ENCODE results near the gene RPL13A. TPM values are rescaled to one million over a fixed set of nuclear protein-coding genes. Genes with fewer than 3 reads are reported as not detected.

The RPL13A gene
- total and polyA plus RNA-seq, 12 donors: 1,171 to 2,740 (median 1,355) TPM

- no peaks in the 10 kb centered on the region for H3K27me3 ChIP-seq
- DNase-seq (no peak), ATAC-seq (no peak)
- TF ChIP-seq CTCF (IDR thresholded peaks at IDR 0.05): no peak
- no peaks in the 10 kb centered on the region for H3K9me3 ChIP-seq
- peaks cover 0 to 20% (median 9%) of the 10 kb centered on the region in 9 donors for H3K4me1 ChIP-seq
- H3K4me3 ChIP-seq: no peak overlapping the region
- WGBS, 2 donors: 77 to 88% methylated on average over 5 of the region's 5 CpGs
- H3K36me3 ChIP-seq: peaks cover 0 to 92% (median 0%) of the 10 kb centered on the region in 9 donors
- intact Hi-C loops (cut with DNase I): no loop called here
- H3K27ac ChIP-seq: no peak overlapping the region
Observed at GRCh38 chr19:49538643-49539042, 51.2 kb downstream of the RPL13A start.

- DNase-seq (no peak), ATAC-seq (no peak)
- Histone ChIP-seq H3K36me3 (peaks cover 0 to 89% (median 0%) of the 10 kb centered on the region in 9 donors), H3K27me3 (no peaks in the 10 kb centered on the region), H3K4me3 (no peak overlapping the region), H3K27ac (no peak overlapping the region), H3K4me1 (peaks cover 0 to 13% (median 3%) of the 10 kb centered on the region in 9 donors), H3K9me3 (no peaks in the 10 kb centered on the region)
- WGBS, 2 donors: 95 to 97% methylated on average over 13 of the region's 13 CpGs
- TF ChIP-seq CTCF (IDR thresholded peaks at IDR 0.05): no peak
- intact Hi-C loops (cut with DNase I): no loop called here
Observed at GRCh38 chr19:49539192-49539952, 52.0 kb downstream of the RPL13A start.

Small RNA genes within 50 kb of the gene (microRNA-seq; reads per million reads assigned to microRNA genes)
- 622 to 886 reads per million in 2 donors for gene MIR150

Other genes with a start within 250 kb of the RPL13A start
- gene SLC6A16, start 162.4 kb upstream of the RPL13A start, total RNA-seq: 1 to 10 TPM in 2 of 10 donors, under 1 TPM in 8; 0.25 to 1.0 (median 0.77) TPM
- gene SLC6A16, start 162.4 kb upstream of the RPL13A start, polyA plus RNA-seq: 1 to 10 TPM in 1 of 2 donors, under 1 TPM in 1; 0.13 to 3.1 TPM
- 10 to 100 TPM in 2 of 10 donors, 1 to 10 TPM in 8; 2.0 to 34.2 (median 3.9) TPM for gene CD37, start 152.2 kb upstream of the RPL13A start, total RNA-seq
- gene CD37, start 152.2 kb upstream of the RPL13A start, polyA plus RNA-seq: 1 to 10 TPM; 2.3 to 3.5 TPM
- 10 to 100 TPM; 34.1 to 67.8 (median 45.1) TPM for gene TEAD2, start 125.2 kb upstream of the RPL13A start, total RNA-seq
- gene TEAD2, start 125.2 kb upstream of the RPL13A start, polyA plus RNA-seq: 10 to 100 TPM; 43.5 to 50.5 TPM
- under 1 TPM in 3 of 10 donors, not detected in 7; 0.22 to 0.54 (median 0.26) TPM for gene DKKL1, start 123.7 kb upstream of the RPL13A start, total RNA-seq
- gene DKKL1, start 123.7 kb upstream of the RPL13A start, polyA plus RNA-seq: under 1 TPM in 1 of 2 donors, not detected in 1; 0.20 TPM
- not detected for gene KASH5, start 99.4 kb upstream of the RPL13A start, total RNA-seq
- not detected for gene KASH5, start 99.4 kb upstream of the RPL13A start, polyA plus RNA-seq
- gene PTH2, start 64.2 kb upstream of the RPL13A start, total RNA-seq: not detected
- not detected for gene PTH2, start 64.2 kb upstream of the RPL13A start, polyA plus RNA-seq
- gene GFY, start 62.2 kb upstream of the RPL13A start, total RNA-seq: not detected
- gene GFY, start 62.2 kb upstream of the RPL13A start, polyA plus RNA-seq: under 1 TPM in 1 of 2 donors, not detected in 1; 0.13 TPM
- gene SLC17A7, start 46.1 kb upstream of the RPL13A start, total RNA-seq: 1 to 10 TPM in 4 of 10 donors, under 1 TPM in 6; 0.17 to 2.3 (median 0.86) TPM
- gene SLC17A7, start 46.1 kb upstream of the RPL13A start, polyA plus RNA-seq: 1 to 10 TPM in 1 of 2 donors, under 1 TPM in 1; 0.88 to 2.0 TPM
- 10 to 100 TPM; 15.7 to 42.1 (median 25.7) TPM for gene PIH1D1, start 35.8 kb upstream of the RPL13A start, total RNA-seq
- 10 to 100 TPM; 32.5 to 60.0 TPM for gene PIH1D1, start 35.8 kb upstream of the RPL13A start, polyA plus RNA-seq
- gene ALDH16A1, start 34.4 kb upstream of the RPL13A start, total RNA-seq: 10 to 100 TPM in 3 of 10 donors, 1 to 10 TPM in 7; 4.4 to 14.9 (median 7.4) TPM
- gene ALDH16A1, start 34.4 kb upstream of the RPL13A start, polyA plus RNA-seq: 10 to 100 TPM; 17.8 to 19.9 TPM
- gene FLT3LG, start 13.4 kb upstream of the RPL13A start, total RNA-seq: 10 to 100 TPM in 1 of 10 donors, 1 to 10 TPM in 9; 1.6 to 14.8 (median 3.1) TPM
- gene FLT3LG, start 13.4 kb upstream of the RPL13A start, polyA plus RNA-seq: 10 to 100 TPM in 1 of 2 donors, 1 to 10 TPM in 1; 4.2 to 14.0 TPM
- 1,000 to 10,000 TPM in 4 of 10 donors, 100 to 1,000 TPM in 6; 739 to 1,152 (median 854) TPM for gene RPS11, start 8.8 kb downstream of the RPL13A start, total RNA-seq
- 1,000 to 10,000 TPM; 2,102 to 3,642 TPM for gene RPS11, start 8.8 kb downstream of the RPL13A start, polyA plus RNA-seq
- 100 to 1,000 TPM in 2 of 10 donors, 10 to 100 TPM in 8; 49.0 to 175 (median 71.4) TPM for gene FCGRT, start 25.1 kb downstream of the RPL13A start, total RNA-seq
- gene FCGRT, start 25.1 kb downstream of the RPL13A start, polyA plus RNA-seq: 10 to 100 TPM; 63.2 to 83.6 TPM
- gene RCN3, start 40.4 kb downstream of the RPL13A start, total RNA-seq: 10 to 100 TPM in 2 of 10 donors, 1 to 10 TPM in 8; 4.7 to 23.4 (median 6.1) TPM
- 10 to 100 TPM; 23.6 to 38.3 TPM for gene RCN3, start 40.4 kb downstream of the RPL13A start, polyA plus RNA-seq
- 10 to 100 TPM; 38.0 to 53.9 (median 45.1) TPM for gene NOSIP, start 92.9 kb downstream of the RPL13A start, total RNA-seq
- 100 to 1,000 TPM in 1 of 2 donors, 10 to 100 TPM in 1; 82.6 to 120 TPM for gene NOSIP, start 92.9 kb downstream of the RPL13A start, polyA plus RNA-seq
- gene PRRG2, start 93.7 kb downstream of the RPL13A start, total RNA-seq: 1 to 10 TPM in 1 of 10 donors, under 1 TPM in 9; 0.34 to 1.0 (median 0.57) TPM
- gene PRRG2, start 93.7 kb downstream of the RPL13A start, polyA plus RNA-seq: 1 to 10 TPM; 1.1 to 2.4 TPM
- 10 to 100 TPM; 11.2 to 19.2 (median 16.7) TPM for gene PRR12, start 103.6 kb downstream of the RPL13A start, total RNA-seq
- 10 to 100 TPM in 1 of 2 donors, 1 to 10 TPM in 1; 5.2 to 11.1 TPM for gene PRR12, start 103.6 kb downstream of the RPL13A start, polyA plus RNA-seq
- gene RRAS, start 152.5 kb downstream of the RPL13A start, total RNA-seq: 100 to 1,000 TPM in 7 of 10 donors, 10 to 100 TPM in 3; 90.4 to 141 (median 113) TPM
- 100 to 1,000 TPM; 208 to 215 TPM for gene RRAS, start 152.5 kb downstream of the RPL13A start, polyA plus RNA-seq
- gene SCAF1, start 154.6 kb downstream of the RPL13A start, total RNA-seq: 10 to 100 TPM; 41.6 to 60.5 (median 45.2) TPM
- 10 to 100 TPM; 20.2 to 25.8 TPM for gene SCAF1, start 154.6 kb downstream of the RPL13A start, polyA plus RNA-seq
- gene IRF3, start 178.2 kb downstream of the RPL13A start, total RNA-seq: 10 to 100 TPM; 22.3 to 39.4 (median 24.7) TPM
- gene IRF3, start 178.2 kb downstream of the RPL13A start, polyA plus RNA-seq: 10 to 100 TPM; 67.8 to 84.2 TPM
- gene BCL2L12, start 178.3 kb downstream of the RPL13A start, total RNA-seq: 10 to 100 TPM in 5 of 10 donors, 1 to 10 TPM in 5; 7.8 to 14.6 (median 9.8) TPM
- gene BCL2L12, start 178.3 kb downstream of the RPL13A start, polyA plus RNA-seq: 10 to 100 TPM in 1 of 2 donors, 1 to 10 TPM in 1; 8.6 to 19.6 TPM
- gene PRMT1, start 189.7 kb downstream of the RPL13A start, total RNA-seq: 100 to 1,000 TPM; 112 to 146 (median 127) TPM
- gene PRMT1, start 189.7 kb downstream of the RPL13A start, polyA plus RNA-seq: 100 to 1,000 TPM in 1 of 2 donors, 10 to 100 TPM in 1; 80.0 to 270 TPM
- gene ADM5, start 202.0 kb downstream of the RPL13A start, total RNA-seq: under 1 TPM; 0.16 to 0.74 (median 0.47) TPM
- gene ADM5, start 202.0 kb downstream of the RPL13A start, polyA plus RNA-seq: 1 to 10 TPM; 1.1 to 1.6 TPM
- gene CPT1C, start 203.5 kb downstream of the RPL13A start, total RNA-seq: 1 to 10 TPM; 1.4 to 3.6 (median 1.9) TPM
- 10 to 100 TPM in 1 of 2 donors, 1 to 10 TPM in 1; 4.8 to 10.7 TPM for gene CPT1C, start 203.5 kb downstream of the RPL13A start, polyA plus RNA-seq